Karpas-422 (cell line): ENCODE measurements around the gene TRIM31. TPM values are rescaled to one million over a fixed set of nuclear protein-coding genes. Genes with fewer than 3 reads are reported as not detected.

ENCODE experiments used
- DNase-seq: peaks from one replicate; pipeline ENCODE4 v3.0.0-alpha.2; 2015
- H2AFZ ChIP-seq: fragments of 200-600 bp; sonication (generic); 2 replicates; pipeline ENCODE4 v1.6.1; 2014; ENCODE audit warnings: antibody characterized with exemption, low read length, mixed read lengths
- H3K27ac ChIP-seq: fragments of 200-600 bp; sonication (generic); 2 replicates; pipeline ENCODE4 v1.5.1; 2014; ENCODE audit warnings: mild to moderate bottlenecking, low read length, moderate library complexity
- H3K27me3 ChIP-seq: fragments of 200-600 bp; sonication (generic); 2 replicates; pipeline ENCODE4 v1.6.1; 2014; ENCODE audit warnings: low read length, mixed read lengths
- H3K36me3 ChIP-seq: fragments of 200-600 bp; sonication (generic); 2 replicates; pipeline ENCODE4 v1.6.1; 2014; ENCODE audit warnings: low read length, mixed read lengths; ENCODE audit not compliant: insufficient read depth
- H3K4me1 ChIP-seq: fragments of 200-600 bp; sonication (generic); 2 replicates; pipeline ENCODE4 v1.6.1; 2014; ENCODE audit warnings: mild to moderate bottlenecking, low read length, mixed read lengths
- H3K4me2 ChIP-seq: fragments of 200-600 bp; sonication (generic); 2 replicates; pipeline ENCODE4 v1.6.1; 2014; ENCODE audit warnings: low read length, low read depth, mild to moderate bottlenecking; ENCODE audit not compliant: poor library complexity, severe bottlenecking
- H3K4me3 ChIP-seq: fragments of 200-600 bp; sonication (generic); 2 replicates; pipeline ENCODE4 v1.5.1; 2014; ENCODE audit warnings: mild to moderate bottlenecking, antibody characterized with exemption, low read length, mixed read lengths
- H3K79me2 ChIP-seq: fragments of 200-600 bp; sonication (generic); 2 replicates; pipeline ENCODE4 v1.6.1; 2014; ENCODE audit warnings: mild to moderate bottlenecking, low read length, mixed read lengths
- H3K9ac ChIP-seq: fragments of 200-600 bp; sonication (generic); 2 replicates; pipeline ENCODE4 v1.6.0; 2014; ENCODE audit warnings: low read length
- H3K9me2 ChIP-seq: fragments of 200-600 bp; sonication (generic), shearing (Covaris generic); replicated peaks from 2 replicates; pipeline ENCODE4 v1.6.0; 2014; ENCODE audit warnings: mild to moderate bottlenecking, low read length, moderate library complexity; ENCODE audit not compliant: insufficient read depth
- H3K9me3 ChIP-seq: fragments of 300-700, 200-600 bp; sonication (generic); 2 replicates; pipeline ENCODE4 v1.6.1; 2014; ENCODE audit warnings: low read length, mixed read lengths
- H4K20me1 ChIP-seq: fragments of 200-600 bp; sonication (generic); 2 replicates; pipeline ENCODE4 v1.6.1; 2014; ENCODE audit warnings: mild to moderate bottlenecking, antibody characterized with exemption, low read length, low read depth; ENCODE audit not compliant: insufficient read depth
- total RNA-seq: library from RNA; depleted of rRNA; stranded (reverse); fragments of >200 nt; shearing (Covaris generic); gene quantifications from 2 replicates; pipeline ENCODE4 v1.2.3, GENCODE V29; 2014; ENCODE audit warnings: low replicate concordance

Gene TRIM31
- total RNA-seq, 1 experiment from 2014 or later = not detected

GRCh38 chr6:30071081-30071818, 41.6 kb downstream of the TRIM31 start:
- no peak overlapping the region for H3K9ac ChIP-seq
- H3K27ac ChIP-seq = no peak overlapping the region
- H2AFZ ChIP-seq = no peak overlapping the region
- peaks cover 16% of the 10 kb centered on the region for H3K79me2 ChIP-seq
- DNase-seq = no peak
- peaks cover 10% of the 10 kb centered on the region for H3K4me1 ChIP-seq
- no peak overlapping the region for H3K4me2 ChIP-seq
- no peaks in the 10 kb centered on the region for H3K9me2 ChIP-seq
- H3K9me3 ChIP-seq = no peaks in the 10 kb centered on the region
- no peaks in the 10 kb centered on the region for H3K36me3 ChIP-seq
- no peaks in the 10 kb centered on the region for H4K20me1 ChIP-seq
- H3K27me3 ChIP-seq = no peaks in the 10 kb centered on the region
- H3K4me3 ChIP-seq = no peak overlapping the region

- Histone ChIP-seq H3K9me2 (no peaks in the 10 kb centered on the region), H3K4me3 (peak overlapping the region; percentile 82), H3K36me3 (peaks cover 14% of the 10 kb centered on the region; the same call in 1 of the 2 replicates), H3K4me1 (peaks cover 42% of the 10 kb centered on the region), H3K4me2 (peak overlapping the region; percentile 86), H3K9me3 (no peaks in the 10 kb centered on the region), H3K79me2 (peaks cover 34% of the 10 kb centered on the region), H4K20me1 (no peaks in the 10 kb centered on the region), H3K27ac (peak overlapping the region; percentile 22; the same call in 1 of the 2 replicates), H2AFZ (no peak overlapping the region; the same call in 1 of the 2 replicates), H3K9ac (peak overlapping the region; percentile 77), H3K27me3 (no peaks in the 10 kb centered on the region)
- no peak for DNase-seq
Observed at GRCh38 chr6:30067460-30068139, 45.3 kb downstream of the TRIM31 start.

GRCh38 chr6:30066577-30067459, 46.1 kb downstream of the TRIM31 start, which contains the start of gene PPP1R11:
PPP1R11 (plus strand) TSS chr6:30067198; CDS start chr6:30067411, 213 bp downstream.
- Histone ChIP-seq H3K9ac (peak within 1 kb of the TSS; percentile 77), H3K36me3 (peaks cover 14% of the 10 kb centered on the region; the same call in 1 of the 2 replicates), H3K27ac (peak within 1 kb of the TSS; percentile 84), H2AFZ (peak within 1 kb of the TSS; percentile 34; the same call in 1 of the 2 replicates), H3K9me2 (no peaks in the 10 kb centered on the region), H3K79me2 (peaks cover 40% of the 10 kb centered on the region), H3K4me2 (peak within 1 kb of the TSS; percentile 92), H4K20me1 (no peaks in the 10 kb centered on the region), H3K9me3 (no peaks in the 10 kb centered on the region), H3K4me3 (peak within 1 kb of the TSS; percentile 82), H3K27me3 (no peaks in the 10 kb centered on the region), H3K4me1 (peaks cover 49% of the 10 kb centered on the region)
- DNase-seq = peak; percentile 99

- H4K20me1 ChIP-seq = no peaks in the 10 kb centered on the region
- peak overlapping the region; percentile 71 for H3K4me3 ChIP-seq
- DNase-seq = no peak
- peak overlapping the region; percentile 92 for H3K4me2 ChIP-seq
- H3K9me3 ChIP-seq = no peaks in the 10 kb centered on the region
- H3K36me3 ChIP-seq = peaks cover 14% of the 10 kb centered on the region; the same call in 1 of the 2 replicates
- H3K9me2 ChIP-seq = no peaks in the 10 kb centered on the region
- H3K27me3 ChIP-seq = no peaks in the 10 kb centered on the region
- peak overlapping the region; percentile 34; the same call in 1 of the 2 replicates for H2AFZ ChIP-seq
- peaks cover 50% of the 10 kb centered on the region for H3K4me1 ChIP-seq
- H3K79me2 ChIP-seq = peaks cover 47% of the 10 kb centered on the region
- peak overlapping the region; percentile 74 for H3K9ac ChIP-seq
- peak overlapping the region; percentile 84 for H3K27ac ChIP-seq
Observed at GRCh38 chr6:30066082-30066481, 46.8 kb downstream of the TRIM31 start.

- Histone ChIP-seq H3K36me3 (peaks cover 14% of the 10 kb centered on the region; the same call in 1 of the 2 replicates), H2AFZ (no peak overlapping the region), H3K27ac (no peak overlapping the region), H3K4me2 (peak overlapping the region; percentile 93), H3K9ac (peak overlapping the region; percentile 31), H3K9me3 (no peaks in the 10 kb centered on the region), H3K4me3 (no peak overlapping the region), H3K79me2 (peaks cover 66% of the 10 kb centered on the region), H3K9me2 (no peaks in the 10 kb centered on the region), H3K27me3 (no peaks in the 10 kb centered on the region), H3K4me1 (peaks cover 59% of the 10 kb centered on the region), H4K20me1 (no peaks in the 10 kb centered on the region)
- no peak for DNase-seq
Observed at GRCh38 chr6:30063315-30063714, 49.6 kb downstream of the TRIM31 start.

- Histone ChIP-seq H3K27me3 (no peaks in the 10 kb centered on the region), H3K4me3 (peak overlapping the region; percentile 98), H3K9me3 (no peaks in the 10 kb centered on the region), H4K20me1 (no peaks in the 10 kb centered on the region), H3K4me2 (peak overlapping the region; percentile 93), H3K79me2 (peaks cover 59% of the 10 kb centered on the region), H3K36me3 (peaks cover 14% of the 10 kb centered on the region; the same call in 1 of the 2 replicates), H2AFZ (no peak overlapping the region), H3K9me2 (no peaks in the 10 kb centered on the region), H3K9ac (peak overlapping the region; percentile 85), H3K4me1 (peaks cover 54% of the 10 kb centered on the region), H3K27ac (no peak overlapping the region)
- no peak for DNase-seq
Observed at GRCh38 chr6:30062471-30063178, 50.3 kb downstream of the TRIM31 start.

GRCh38 chr6:30061858-30062458, 50.9 kb downstream of the TRIM31 start:
- Histone ChIP-seq H3K9ac (peak overlapping the region; percentile 85), H3K79me2 (peaks cover 55% of the 10 kb centered on the region), H2AFZ (no peak overlapping the region; the same call in 1 of the 2 replicates), H3K9me3 (no peaks in the 10 kb centered on the region), H3K27ac (peak overlapping the region; percentile 61), H3K27me3 (no peaks in the 10 kb centered on the region), H4K20me1 (no peaks in the 10 kb centered on the region), H3K9me2 (no peaks in the 10 kb centered on the region), H3K36me3 (peaks cover 17% of the 10 kb centered on the region; the same call in 1 of the 2 replicates), H3K4me1 (peaks cover 54% of the 10 kb centered on the region), H3K4me2 (peak overlapping the region; percentile 93), H3K4me3 (peak overlapping the region; percentile 98)
- DNase-seq = no peak
